Metanephros (tissue), 2 donors: ENCODE results near the gene HPSE2. TPM values are rescaled to one million over a fixed set of nuclear protein-coding genes. Genes with fewer than 3 reads are reported as not detected.

ENCODE experiments used
- small RNA-seq: library from RNA; depleted of rRNA; stranded (forward); fragments of <200 nt; gene quantifications from one replicate; pipeline ENCODE3, GENCODE V24; 2014; ENCODE audit warnings: low replicate concordance
- total RNA-seq: library from RNA; depleted of rRNA; stranded (reverse); fragments of >200 nt; gene quantifications from one replicate; pipeline ENCODE4 v1.2.3, GENCODE V29; 2014

Gene HPSE2
- 4.0 TPM for total RNA-seq

GRCh38 chr10:99235658-99236626 is at the start of gene HPSE2:
Gene HPSE2, minus strand, starts transcription at chr10:99235852.

GRCh38 chr10:98446661-98447221 is 788.9 kb downstream of the HPSE2 start, which contains the start of gene HPS1:
Gene HPS1, minus strand, starts transcription at chr10:98446935. Its CDS starts 3,695 bp downstream, at chr10:98443240.

GRCh38 chr10:98414932-98415730 is 820.5 kb downstream of the HPSE2 start, which contains the start of gene PYROXD2:
Gene PYROXD2, minus strand, starts transcription at chr10:98415182. Its CDS starts 47 bp downstream, at chr10:98415135.

Small RNA genes within 50 kb of the gene (small RNA-seq; reads per million reads assigned to genes)
- gene MIR4685 (not detected), gene MIR6507 (not detected)

Other genes starting within 250 kb of the HPSE2 start
- gene CNNM1, start 93.5 kb upstream of the HPSE2 start, total RNA-seq = 1.8 TPM
- gene GOT1, start 194.8 kb upstream of the HPSE2 start, total RNA-seq = 43.4 TPM